Nucleus accumbens (tissue), 56 donors: Measurements from ENCODE around the gene XPNPEP2.
A peak's percentile ranks its signal among the peaks of the same experiment; 100 is the strongest.

ENCODE experiments used
- DNase-seq, 56 donors: peaks; one replicate each; lab custom pipeline; 2025; lab: John Stamatoyannopoulos, UW

XPNPEP2 gene

DNA sequence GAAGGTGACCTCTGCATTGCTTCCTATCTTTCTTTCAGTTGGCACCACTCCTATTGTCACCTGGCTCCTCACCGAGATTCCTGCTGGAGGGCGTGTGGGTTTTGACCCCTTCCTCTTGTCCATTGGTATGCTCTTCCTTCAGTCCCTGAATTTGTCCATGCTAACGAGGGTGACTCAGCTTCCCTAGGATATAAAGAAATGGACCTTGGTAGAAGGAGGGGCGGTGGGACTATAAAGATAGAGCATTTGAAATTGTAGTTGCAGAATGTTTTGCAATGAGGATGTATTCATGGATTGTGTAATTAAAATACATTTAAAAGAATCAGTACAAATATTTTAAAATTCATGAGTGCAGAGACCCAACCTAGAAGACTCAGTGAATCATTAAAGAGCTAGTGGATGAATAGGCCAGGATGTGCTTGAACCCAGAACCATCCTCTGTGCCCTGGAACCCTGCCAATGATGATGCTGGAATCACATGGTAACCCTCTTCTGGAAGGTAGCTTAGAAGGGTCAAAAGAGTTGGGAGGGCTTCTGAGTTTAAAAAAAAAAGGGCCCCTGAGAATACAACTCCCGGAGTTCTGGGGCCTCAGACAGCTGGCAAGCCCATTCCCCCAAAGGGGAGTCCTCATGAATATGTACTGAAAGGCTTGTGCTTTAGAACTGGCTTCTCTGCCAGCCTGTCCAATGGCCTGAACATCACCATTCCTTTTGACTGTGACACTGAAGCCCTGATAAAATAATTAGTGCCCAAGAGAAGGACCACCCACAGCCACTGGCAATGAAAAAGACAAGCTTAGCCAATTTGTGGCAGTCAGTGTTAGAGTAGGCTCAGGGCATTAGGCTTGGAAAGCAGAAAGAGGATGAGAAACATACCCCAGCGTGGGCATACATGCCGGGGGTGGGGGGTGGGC lies 8.0 kb downstream of the XPNPEP2 start:
- DNase-seq, result peak in 1 of 56 donors; percentile 2

DNA sequence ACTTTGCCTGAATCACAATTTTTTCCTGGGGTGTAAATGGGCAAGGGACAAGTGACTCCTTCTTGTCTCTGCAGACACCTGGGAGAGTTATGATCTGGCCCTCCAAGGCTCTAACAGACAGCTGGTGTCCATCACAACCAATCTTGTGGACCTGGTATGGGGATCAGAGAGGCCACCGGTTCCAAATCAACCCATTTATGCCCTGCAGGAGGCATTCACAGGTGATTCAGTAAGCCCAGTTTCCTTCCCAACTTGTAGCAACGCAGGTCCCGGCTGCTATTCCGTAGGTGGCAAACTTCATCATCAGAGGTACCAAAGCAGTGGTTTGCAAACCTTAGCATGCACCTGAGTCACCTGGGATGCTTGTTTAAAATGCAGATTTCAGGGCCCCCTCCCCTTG lies 8.8 kb downstream of the XPNPEP2 start:
- DNase-seq, result no peak

DNA sequence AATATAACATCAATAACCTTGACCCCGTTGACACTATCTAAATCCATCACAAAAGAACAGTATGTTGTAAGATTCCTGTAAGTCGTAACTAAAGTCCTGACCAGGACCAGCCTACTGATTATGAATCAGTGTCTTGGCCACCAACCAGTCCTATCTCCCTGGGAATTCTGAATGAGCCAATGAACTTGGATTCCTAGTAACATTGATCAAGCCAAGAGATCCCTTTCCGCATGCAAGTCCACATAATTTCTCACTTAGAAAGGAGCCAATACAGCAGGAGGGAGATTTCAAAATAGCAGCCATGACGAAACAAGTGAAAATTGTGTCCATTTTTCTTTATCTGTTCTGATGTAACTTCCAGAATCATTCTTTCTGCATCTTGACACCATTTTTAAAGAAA lies 9.5 kb downstream of the XPNPEP2 start:
- no peak for DNase-seq

DNA sequence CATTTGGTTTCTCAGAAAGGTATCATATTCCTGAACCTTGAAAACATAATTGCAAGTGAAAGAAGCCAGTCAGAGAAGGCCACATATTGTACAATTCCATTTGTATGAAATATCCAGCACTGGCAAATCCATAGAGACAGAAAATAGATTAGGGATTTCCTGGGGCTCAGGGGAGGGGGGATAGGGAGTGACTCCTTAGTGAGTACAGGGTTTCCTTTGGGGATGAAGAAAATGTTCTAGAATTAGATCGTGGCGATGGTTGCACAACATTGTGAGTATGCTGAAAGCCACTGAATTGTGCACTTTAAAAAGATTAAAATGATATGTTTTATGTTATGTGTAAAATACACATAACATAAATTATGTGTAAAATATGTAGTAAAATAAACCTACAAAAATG lies 10.3 kb downstream of the XPNPEP2 start:
- DNase-seq, result no peak

DNA sequence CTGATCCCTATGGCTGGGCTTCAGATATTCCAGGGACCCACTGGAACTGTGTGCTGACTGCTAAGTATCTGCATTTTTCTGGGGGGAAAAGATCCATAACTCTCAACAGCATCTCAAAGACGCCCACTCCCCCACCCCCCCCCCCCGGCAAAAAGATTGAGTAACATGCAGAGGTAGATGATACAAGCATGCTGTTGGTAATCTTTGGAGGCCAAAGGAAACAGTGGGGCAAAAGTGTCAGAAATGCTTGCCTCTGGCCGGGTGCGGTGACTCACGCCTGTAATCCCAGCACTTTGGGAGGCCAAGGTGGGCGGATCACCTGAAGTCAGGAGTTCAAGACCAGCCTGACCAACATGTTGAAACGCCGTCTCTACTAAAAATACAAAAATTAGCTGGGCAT lies 12.2 kb downstream of the XPNPEP2 start:
- DNase-seq, result no peak

DNA sequence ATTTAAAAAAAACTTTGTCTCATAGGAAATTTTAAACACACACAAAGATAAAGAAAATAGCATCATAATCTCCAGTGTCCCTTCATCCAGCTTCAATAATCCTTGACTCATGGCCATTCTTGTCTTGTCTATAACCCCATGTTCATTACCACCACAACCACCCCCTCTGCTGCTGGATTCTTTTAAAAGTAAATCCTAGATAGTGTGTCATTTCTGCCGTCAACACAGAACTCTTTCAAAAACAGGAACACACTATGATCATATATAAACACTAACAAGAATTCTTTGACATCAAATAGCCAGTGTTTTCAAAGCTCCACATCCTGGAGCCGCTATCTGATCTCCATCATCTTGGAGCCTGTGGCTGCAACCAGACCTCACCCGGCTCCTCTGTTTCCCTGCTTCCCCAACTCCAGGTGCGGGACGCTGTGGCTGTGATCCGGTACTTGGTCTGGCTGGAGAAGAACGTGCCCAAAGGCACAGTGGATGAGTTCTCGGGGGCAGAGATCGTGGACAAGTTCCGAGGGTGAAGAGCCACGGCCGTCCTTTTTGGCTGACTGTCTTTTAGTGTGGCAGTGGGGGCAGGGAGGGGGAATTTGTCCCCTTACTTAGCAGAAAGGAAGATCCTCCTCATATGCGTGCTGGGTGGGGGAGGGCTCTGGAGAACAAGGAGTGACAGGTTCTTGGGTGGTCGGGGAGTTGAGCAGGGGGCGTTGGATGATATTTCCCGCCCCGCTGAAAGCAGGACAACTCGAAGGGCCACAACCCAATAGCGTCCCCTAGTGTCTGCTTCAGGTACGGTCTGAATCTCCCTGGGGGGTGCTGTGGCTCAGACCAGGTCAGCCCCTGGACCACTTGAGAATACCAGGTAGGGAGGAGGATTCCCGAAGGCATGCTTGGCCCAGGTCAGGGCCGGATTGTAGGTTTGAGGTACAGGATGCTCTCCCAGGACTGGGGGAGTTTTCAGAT lies 15.6 kb downstream of the XPNPEP2 start:
- DNase-seq, result no peak

DNA sequence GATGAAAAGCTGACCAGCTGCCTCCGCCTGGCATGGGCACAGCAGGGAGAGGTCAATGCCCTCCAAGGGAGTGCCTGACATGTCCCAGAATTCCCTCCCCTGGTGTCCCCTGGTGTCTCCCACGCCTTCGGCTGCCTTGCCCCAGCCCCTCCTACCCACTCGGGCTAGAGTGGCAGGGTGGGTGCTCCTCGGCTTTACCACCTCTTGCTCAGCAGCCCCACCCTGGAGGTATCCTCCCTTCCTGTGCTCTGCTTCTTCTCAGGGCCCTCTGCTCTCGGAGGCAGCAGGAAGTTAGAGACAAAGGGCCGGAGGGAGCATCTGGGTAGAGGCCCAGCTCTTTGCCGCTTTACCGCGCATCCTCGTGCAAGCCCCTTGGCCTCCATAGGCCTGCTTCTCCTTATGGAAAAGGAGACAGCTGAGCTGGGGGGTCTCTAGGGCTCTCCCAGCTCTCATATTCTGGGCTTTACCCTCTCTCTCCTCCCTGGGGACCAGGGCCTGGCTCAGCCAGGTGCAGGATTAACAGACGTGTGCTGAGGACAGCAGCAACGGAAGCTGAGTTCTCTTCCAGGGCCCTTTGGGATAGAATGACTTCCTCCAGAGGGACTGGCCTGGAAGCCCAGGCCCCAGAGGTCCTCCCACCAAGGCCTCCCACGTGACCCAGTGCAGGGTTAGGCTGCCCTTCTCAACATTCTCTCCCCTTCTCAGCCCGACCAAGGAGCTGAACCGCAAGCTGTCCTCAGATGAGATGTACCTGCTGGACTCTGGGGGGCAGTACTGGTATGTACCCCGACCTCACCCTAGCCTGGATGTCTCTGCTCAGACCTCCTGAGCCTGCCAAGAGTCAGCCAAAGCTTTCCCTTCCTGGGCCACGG lies 17.2 kb downstream of the XPNPEP2 start:
- no peak for DNase-seq

DNA sequence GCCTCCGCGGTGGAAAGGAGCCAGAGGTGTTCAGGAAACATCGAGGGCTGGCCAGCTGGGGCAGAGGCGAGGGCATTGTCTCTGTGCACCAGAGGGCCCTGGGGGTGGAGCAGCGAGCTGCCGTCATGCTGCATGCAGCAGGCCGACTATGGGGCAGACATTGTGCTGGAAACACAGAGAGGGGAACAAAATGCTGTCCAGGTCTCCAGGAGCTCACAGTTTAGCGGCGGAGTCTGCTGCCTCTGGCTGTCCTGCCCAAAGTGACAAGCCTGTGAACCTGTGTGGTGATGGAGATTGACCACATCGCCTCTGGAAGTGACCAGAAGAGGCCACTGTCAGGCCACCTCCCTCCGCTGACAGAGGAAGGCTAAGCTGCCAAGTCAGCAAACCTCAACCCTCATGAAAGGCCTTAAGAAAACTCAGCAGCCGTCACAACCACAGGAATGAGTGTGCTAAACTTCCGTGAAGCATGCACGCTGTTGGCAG lies 20.8 kb downstream of the XPNPEP2 start:
- DNase-seq, result peak in 49 of 56 donors; percentile 1 to 76 (median 31)

DNA sequence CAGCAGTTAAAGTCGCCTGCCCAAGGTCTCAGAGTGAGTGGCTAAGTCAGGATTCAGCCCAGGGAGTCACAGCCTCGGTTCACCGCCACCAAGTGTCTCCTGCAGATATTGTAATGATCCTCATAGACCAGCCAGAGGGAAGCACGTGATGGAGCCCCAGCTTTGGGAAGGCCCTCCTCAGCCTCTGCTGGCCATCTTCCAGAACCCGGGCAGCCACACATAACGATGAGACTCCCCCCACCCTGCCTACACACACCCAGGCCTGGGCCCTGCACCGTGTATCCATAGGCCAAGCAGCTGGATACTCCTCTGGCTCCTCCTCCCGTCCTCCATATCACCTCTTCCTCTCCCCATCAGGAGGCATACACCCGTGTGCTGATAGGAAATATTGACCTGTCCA lies 21.4 kb downstream of the XPNPEP2 start:
- peak in 1 of 56 donors; percentile 20 for DNase-seq

DNA sequence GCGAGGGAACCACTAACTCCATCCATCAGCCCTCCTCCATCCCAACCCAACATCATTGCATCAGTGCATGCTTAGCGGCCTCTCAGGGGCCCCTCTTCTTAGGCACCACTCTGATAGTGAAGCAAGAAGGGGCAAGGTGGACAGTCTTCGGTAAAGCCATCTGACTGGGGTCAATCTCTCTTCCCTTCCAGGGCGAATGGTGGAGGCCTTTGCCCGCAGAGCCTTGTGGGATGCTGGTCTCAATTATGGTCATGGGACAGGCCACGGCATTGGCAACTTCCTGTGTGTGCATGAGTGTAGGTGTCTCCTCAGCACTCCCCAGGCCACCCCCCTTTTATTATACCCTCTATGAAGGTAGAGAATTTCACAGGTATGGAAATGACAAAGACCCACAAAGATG lies 22.2 kb downstream of the XPNPEP2 start:
- DNase-seq, result no peak

DNA sequence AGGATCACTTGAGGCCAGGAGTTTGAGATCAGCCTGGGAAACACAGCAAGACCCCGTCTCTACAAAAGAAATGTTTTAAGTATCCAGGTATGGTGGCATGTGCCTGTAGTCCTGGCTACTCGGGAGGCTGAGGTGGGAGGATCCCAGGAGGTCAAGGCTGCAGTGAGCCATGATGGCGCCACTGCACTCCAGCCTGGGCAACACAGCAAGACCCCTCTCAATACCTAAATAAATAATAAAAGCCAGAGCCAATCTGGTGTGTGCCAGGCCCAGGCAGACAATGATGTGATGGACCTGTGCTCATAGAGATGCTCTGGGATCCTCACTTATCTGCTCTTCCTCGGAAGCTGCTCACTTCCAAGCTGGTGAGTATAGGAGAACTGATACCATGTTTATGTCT lies 22.8 kb downstream of the XPNPEP2 start:
- no peak for DNase-seq

DNA sequence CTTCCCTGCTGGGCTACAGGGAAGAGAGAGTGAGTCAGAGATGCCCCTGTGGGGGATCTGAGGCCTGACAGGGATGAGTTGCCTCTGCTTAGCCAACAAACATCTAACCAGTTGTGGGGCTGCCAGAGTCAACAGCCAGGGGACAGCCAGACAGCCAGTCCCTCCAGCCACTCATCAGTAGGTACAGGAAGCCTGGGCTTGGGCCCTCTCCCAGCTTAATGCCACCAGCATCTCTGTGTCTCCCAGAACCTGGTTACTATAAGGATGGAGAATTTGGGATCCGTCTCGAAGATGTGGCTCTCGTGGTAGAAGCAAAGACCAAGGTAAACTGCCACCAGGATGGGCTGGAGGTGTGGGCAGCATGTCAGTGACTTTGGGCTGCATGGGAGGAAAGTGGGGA lies 23.7 kb downstream of the XPNPEP2 start:
- DNase-seq, result no peak

DNA sequence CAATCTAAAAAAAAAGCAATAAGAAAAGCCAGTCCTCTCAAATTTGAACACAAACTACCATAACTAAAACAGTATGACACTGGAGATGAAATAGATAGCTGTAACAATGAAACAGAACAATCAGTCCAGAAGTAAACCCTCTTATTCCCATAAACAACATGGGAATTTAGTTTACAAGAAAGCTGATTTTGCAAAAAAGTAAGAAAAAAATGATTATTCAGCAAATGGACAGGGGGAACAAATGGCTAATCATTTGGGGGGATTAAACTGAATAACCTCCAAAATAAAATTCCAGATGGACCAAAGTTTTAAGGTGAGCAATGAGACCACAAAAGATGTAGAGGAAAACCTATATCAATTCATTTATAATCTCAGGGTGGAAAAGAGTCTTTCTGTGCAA lies 24.9 kb downstream of the XPNPEP2 start:
- DNase-seq, result no peak

DNA sequence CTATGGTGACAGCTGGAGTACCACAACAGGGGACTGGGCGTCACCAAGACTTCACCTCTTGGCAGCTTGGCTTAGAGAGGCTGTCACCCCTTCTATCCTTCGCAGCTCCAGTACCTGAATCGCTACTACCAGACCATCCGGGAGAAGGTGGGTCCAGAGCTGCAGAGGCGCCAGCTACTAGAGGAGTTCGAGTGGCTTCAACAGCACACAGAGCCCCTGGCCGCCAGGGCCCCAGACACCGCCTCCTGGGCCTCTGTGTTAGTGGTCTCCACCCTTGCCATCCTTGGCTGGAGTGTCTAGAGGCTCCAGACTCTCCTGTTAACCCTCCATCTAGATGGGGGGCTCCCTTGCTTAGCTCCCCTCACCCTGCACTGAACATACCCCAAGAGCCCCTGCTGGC lies 29.4 kb downstream of the XPNPEP2 start:
- no peak for DNase-seq

DNA sequence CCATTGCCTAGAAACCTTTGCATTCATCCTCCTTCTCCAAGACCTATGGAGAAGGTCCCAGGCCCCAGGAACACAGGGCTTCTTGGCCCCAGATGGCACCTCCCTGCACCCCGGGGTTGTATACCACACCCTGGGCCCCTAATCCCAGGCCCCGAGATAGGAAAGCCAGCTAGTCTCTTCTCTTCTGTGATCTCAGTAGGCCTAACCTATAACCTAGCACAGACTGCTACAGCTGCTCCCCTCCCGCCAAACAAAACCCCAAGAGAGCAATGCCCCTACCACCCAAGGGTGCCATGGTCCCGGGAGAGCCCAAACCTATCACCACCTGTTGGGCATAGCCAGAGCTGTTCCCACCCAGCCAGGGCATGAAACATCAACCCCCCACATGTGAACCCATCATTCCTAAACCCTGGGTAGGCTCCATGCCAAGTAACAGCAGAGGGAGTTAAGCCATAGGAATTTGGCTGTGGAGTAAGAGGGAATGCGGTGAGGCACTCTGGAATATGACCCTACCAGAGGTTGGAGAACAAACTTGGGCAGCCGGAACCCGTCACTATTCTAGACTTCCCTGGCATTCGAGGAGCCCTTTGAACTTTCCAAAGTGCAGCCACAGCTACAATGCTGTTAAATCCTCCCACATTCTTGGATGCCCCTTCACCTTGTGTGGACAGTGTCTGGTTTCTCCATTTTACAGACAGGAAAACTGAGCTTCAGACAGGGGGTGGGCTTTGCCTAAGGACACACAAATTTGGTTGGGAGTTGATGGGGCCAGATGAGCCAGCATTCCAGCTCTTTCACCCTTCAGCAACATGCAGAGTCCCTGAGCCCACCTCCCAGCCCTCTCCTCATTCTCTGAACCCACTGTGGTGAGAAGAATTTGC lies 30.0 kb downstream of the XPNPEP2 start:
- DNase-seq, result no peak

DNA sequence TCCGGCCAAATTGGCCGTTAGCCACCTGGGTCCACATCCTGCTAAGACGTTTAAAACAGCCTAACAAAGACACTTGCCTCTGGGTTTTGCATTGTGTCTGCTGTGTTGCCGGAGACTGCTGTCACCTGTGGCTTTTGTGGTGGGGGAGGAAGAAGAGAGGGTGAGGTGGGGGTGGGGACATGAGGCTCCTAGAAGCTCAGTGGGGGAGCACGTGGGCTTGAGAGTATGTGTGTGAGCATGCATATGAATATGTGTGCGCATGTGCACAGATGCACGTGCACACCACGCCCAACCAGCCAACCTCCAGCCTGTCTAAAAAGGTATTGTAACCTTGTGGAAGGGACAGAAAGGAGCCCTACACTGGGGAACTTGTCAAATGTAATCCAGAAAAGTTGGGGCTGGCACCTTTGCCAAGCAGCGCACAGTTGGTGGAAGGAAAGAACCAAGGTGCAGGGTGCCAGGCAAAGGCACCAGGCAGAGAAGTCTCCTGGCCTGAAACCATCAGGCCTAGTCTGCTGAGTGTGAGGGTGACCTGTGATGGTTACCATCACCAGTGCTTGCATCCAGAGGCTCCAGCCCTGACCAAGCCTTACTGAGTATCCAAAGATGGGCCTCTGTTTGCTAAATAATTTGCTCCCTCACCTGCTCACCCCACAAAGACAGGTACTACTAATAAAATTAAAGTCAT lies 30.8 kb downstream of the XPNPEP2 start:
- DNase-seq, result no peak

DNA sequence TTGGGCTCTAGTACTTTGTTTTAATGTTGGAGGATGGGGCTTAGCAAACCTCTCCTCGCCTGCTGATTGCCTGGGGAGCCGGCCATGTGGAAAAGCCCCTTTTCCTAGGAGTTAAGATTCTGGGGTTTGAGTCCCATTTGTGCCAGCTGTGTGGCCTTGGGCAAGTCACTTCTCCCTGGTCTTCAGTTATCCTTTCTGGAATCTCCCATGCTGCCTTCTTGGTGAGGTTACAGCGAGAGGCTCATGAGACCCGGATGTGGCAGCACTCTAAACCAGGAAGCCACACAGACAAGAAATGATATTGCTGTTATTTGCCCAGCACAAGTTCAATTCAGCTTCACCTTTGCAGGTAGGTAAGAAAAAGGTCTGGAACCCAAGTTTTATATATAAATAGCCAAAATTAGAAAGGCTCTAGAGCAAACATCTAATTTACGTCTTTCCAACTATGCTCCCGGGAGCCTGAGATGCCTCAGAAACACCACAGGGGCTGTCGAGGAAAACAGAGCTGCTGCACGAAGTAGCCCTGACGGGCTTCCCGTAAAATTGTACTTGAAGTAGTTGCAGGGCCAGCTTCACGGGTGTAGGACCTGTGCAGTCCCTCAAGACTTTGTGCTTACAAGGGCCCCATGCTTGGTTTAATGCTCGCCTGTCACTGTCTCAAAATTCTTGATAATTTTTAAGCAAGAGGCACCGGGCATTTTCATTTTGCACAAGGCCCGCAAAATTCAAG lies 32.7 kb downstream of the XPNPEP2 start:
- DNase-seq, result no peak
